SH-SY5Y (cell line): ENCODE data around the gene CTNNA3.

Experiments
- GATA2 ChIP-seq: IDR thresholded peaks from 2 replicates; pipeline ENCODE4 v1.6.1; 2011; ENCODE audit warnings: mild to moderate bottlenecking, low read depth, low read length
- GATA3 ChIP-seq: IDR thresholded peaks from 2 replicates; pipeline ENCODE4 v1.6.1; 2011; ENCODE audit warnings: low read depth, mild to moderate bottlenecking, low read length, moderate library complexity

DNA sequence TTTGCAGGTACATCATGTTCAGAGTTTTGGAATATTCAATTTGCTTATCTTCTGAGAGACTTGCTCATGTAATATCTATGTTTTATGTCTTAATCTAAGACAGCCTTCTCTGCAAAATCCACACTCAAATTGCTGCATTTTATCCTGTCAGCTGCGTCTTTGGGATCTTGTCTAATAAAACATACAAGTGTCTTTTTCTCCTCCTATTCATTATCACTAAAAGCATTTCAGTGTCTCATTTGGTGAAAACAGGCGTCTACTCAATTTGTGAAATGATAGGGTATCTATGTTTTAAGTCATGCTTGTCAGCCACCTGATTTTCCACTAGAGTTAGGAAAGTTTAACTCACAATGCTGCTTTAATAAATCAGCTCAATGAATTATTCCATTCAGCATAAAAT is 882.9 kb downstream of the CTNNA3 start:
- TF ChIP-seq GATA3 (no peak), GATA2 (no peak)
